Activated CD4-positive, CD25-positive, alpha-beta regulatory T cell (primary cell): Measurements from ENCODE around the gene CD164L2.
"Not testable (repeated sequence)": the region's sequence is repeated elsewhere in the genome, so short reads cannot be mapped to it uniquely, and the experiment has no call there.

Experiments
- DNase-seq, 4 experiments: peaks; one replicate each; lab custom pipeline; 2025; lab: John Stamatoyannopoulos, UW

The CD164L2 gene

DNA sequence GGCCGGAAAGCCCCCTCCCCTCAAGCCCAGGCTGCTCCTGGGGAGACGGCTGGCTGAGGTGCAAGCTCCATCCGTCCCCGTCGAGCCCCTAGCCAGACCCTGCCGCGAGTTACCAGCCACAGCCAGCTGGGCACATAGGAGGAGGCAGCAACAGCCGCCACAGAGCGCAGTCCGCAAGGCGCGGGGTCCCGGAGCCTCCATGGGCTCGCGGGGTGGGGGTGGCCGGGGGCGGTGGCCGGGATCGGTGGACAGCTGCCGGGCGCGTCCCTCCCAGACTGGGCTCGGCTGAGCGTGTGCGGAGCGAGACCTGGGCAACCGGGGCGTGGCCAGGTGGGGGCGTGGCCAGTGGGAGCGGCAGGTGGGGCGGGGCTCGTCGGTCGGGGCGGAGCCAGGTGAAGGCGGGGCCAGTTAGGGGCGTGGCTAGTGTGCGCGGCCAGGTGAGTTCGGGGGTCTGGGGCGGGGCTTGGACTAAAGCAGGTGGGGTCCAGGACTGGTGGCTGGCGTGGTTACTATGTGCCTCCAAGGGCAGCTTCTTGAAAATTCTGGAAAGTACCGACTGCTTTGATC lies at the start of gene CD164L2:
Gene CD164L2 (minus strand): TSS at position 295 of the 567 bp plus-strand sequence. CDS start 94 bp downstream, at position 201.
- DNase-seq, result peak in 3 of 4 experiments; percentile 13 to 28 (median 16)

DNA sequence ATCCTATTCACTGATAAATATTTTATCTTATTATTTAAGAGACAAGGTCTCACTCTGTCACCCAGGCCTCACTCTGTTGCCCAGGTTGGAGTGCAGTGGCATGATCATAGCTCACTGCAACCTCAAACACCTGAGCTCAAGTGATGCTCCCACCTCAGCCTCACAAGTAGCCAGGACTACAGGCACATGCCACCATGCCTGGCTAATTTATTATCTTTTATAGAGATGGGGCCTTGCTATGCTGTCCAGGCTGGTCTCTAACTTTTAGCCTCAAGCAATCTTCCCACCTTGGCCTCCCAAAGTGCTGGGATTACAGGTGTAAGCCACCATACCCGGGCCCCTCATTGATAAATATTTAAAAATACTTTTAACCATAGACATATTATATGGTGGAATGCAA lies 49.6 kb upstream of the CD164L2 start:
- not testable (repeated sequence) for DNase-seq

DNA sequence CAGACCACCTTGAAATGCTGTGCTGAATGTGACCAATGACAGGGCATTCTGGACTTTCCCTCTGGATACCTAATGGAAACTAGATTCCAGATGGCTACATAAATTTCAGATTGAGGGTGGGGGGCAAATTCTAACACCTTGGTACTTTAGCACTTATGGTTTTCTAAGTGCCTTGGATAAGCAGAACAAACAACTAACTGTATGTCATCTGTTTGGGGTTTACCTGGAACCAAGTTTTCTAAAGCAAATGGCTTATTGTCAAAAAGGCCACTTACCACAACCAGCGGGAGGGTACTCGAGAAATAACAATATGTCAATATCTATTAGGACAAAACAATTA lies 48.4 kb upstream of the CD164L2 start:
- DNase-seq, result no peak

DNA sequence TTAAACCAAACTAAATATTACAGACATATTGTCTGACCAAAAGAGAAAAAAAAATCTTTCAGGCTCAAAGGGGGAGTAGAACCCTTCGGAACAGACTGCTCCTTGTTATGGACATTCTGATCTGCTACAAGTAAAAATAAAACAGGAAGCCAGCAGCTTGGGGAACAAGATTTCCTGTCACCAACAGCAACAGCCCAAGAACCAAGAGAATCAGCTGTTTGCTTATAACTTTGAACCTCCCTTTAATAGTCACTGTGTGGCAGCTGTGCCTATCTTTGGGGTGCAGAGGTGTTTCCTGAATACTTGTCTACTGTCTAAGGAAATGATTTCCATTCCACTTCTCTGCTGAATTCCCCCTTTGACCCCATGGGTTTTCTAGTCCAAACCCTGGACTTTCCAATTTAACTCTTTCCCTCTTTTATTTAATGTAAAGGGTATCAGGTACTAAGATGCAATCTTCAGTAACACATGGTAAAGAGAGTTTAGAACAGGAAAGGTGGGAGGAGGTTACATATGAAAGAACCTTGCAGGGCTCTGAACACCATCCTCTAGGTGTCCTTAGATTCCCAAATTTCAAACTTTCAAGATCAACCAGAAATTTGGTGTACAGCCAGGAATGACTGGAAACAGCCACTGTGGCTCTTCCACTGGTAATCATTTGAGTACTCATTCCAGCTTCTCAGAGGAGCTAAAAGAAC lies 47.9 kb upstream of the CD164L2 start:
- no peak for DNase-seq

DNA sequence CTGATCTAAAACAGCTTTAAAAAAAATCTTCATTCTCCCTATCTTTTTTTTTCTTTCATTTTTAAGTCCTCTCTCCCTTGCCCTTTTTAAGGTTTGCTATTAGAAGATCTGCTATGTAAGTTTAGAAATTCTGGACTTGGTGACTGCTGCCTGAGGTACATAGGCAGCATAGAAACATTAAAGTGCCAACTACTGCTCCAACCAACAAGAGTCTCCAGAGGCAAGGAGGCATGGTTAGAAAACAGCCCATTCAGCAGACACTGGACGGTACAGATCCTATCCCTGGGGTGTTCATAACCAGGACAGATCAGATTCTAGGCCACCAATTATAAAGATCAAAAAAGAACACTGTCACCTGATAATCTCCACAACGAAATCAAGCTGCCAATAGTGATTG lies 45.9 kb upstream of the CD164L2 start:
- no peak for DNase-seq

DNA sequence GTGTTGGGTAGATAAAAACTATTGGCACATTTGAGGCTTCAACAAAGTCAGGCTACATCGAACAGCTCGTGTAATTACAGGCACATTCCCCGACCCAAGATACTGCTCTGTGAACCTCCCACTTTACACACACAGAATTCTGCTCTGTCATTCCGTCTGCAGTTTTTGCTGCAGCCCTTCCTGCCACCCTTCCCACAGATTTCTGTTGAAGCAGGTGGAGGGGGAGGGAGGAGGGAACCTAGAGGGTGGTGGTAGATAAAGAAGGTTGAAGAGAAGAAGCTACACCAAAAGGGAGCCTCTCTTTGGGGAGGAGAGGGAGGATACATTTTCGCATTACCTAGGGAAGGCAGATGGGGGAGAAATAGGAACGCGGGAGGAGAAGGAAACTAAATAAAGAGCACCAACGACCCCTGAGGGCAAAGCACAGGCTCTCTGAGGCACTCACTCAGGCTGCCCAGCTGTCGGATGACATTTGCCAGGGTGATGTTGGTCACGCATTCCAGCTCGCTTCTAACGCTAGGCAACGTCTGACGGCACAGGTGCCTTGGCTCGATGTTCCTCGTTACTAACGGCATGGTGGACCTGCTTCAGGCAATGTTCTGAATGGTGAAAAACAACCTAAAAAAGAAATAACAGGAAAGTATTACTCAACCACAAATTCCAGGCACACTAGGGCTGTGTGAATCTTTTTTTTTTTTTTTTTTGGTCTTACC lies 45.3 kb upstream of the CD164L2 start:
- no peak for DNase-seq

DNA sequence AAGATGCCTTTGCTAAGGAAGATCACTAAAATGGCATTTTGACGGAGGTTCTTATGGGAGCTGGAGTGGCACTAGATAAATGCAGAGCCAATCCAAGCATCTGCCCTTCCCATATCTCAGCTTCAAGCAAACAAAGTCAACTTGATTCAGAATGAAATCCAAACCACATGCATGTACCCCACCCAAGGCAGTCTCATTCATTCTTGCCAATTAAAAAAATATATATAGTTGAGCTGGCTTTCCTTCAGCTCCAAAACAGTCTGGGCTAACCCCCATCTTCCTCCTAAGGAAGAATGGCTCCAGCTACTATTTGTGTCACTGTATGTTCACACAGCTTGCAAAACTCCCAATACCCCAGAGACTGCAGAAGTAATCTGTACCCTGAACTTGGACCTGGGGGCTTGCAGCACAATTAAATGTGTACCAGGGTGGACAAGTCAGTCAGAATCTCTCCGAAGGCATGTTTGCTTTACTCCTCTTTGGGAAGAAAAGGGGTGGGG lies 44.7 kb upstream of the CD164L2 start:
- no peak for DNase-seq

DNA sequence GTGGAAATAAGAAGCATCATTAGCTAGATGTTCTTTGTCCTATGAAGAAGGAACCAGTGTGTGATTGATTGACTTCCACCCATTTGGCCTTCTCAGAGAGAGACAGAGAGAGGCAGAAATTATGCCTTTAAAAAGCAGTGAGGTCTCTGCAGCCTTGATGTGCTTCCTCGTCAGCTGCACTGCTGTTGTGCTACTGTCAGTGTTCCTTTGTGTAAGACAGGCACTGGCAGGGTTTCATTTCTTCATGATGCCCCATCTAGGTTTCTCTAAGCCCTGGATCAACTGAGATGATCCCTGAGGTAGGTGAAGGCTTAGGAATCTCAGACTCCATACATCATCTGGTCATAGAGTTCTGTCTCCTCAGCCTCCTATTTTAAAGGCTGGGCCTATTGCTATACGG lies 44.2 kb upstream of the CD164L2 start:
- no peak for DNase-seq

DNA sequence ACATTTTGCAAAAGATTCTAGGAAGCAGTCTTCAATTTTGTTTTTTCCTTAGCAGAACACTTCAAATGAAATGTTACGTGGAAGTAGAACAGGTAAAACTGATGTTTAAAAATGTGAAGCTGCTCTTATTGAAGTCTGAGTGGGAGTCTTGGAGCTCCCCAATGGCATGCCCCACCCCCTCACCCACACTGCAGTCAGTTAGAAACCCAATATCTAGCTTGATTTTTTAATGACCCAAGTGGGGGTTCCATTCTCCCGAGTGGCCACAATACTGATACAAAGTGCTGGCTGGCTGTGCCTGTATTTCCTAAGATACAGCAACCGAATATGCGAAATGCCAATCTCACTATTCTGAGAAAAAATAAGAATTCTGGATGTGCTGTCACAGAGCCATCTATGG lies 40.6 kb upstream of the CD164L2 start:
- DNase-seq, result no peak

DNA sequence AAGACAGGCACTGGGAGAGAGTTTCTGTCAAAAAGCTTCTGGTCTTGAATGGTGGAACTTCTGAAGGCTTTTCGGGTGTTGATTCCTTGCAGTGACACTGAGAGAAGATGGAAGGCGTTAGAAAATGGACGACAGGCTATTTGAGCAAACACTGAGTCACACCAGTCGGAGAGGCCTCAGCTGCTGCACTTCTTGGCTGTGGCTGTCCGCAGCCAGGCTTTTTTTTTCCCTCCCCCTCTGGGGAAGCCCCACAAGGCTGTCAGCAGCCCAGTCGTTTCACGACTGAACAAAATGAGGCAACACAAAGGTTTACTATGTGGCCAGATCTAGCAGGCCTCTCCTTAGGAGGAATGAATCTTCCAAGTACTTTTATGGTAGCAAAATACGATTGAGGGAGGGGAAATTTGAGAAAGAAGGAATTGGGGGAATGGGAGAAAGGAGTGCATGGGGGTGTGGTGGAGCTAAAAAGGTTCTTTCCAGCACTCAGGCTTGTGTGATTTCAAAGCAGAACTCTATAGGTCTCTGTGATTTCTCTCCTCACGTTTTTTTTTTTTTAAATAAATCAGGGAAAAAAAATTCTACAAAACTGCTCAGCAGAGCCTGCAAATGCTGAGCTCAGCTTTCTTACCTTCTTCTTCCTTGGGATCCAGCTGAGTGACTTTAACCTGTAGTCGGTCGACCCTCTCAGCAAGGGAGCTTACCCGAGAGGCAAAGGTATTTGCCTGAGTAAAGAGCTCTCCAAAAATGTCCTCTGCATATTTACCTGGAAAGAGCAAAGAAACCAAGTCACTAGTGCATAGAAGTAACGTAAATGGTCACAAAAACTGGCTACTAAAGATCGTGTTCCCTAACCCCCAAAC lies 35.4 kb upstream of the CD164L2 start:
- DNase-seq, result peak in 2 of 4 experiments; percentile 21 to 44

DNA sequence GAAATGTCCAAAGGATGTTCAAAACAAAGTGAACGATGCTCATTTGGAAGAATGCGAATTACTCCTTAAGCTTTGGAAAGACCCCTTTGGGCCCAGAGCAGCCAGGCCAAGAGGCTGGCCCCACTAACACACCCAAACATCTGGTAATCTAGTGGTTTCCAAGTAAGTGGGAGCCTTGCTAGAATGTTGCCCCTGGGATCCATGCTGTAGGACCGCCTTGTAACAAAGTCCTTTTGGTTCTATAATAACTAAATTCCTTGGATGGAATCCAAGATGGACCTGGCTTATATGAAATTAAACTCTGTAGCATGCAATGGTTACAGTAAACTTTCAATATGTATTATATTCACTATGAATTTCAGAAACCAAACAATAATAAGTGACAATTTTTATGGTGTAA lies 34.6 kb upstream of the CD164L2 start:
- DNase-seq, result no peak

DNA sequence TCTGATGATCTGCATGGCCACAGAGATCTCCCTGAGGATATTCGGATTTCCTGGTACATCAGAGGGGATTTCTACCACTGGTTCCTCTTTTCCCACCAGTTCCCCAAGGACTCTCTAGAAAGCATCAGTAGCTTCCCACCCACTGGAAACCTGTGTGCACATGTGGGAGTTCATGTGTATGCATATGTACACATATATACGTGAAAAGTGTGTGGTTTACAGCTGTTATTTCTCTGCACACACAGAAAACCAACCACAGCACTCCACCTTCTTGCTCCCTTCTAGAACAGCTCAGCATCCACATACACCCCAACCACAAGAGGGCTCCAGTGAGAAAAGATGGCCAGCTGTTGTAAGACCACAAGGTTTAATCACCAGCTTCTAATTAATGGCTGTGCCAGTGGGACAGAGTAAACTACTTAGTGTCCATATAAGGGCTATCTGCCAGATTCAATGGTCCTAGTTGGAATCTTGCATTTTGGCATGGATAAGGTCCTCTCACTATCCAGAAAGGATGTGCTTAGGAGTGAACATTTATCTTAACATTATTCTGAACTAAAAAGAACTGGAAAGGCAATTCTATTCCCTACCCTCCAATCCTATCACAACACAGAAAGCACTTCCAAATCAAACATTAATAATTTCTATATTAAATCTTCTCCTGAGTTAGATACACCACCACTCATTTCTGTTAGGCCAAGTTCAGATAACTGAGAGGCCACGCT lies 33.4 kb upstream of the CD164L2 start:
- DNase-seq, result peak in 3 of 4 experiments; percentile 13 to 32 (median 21)

DNA sequence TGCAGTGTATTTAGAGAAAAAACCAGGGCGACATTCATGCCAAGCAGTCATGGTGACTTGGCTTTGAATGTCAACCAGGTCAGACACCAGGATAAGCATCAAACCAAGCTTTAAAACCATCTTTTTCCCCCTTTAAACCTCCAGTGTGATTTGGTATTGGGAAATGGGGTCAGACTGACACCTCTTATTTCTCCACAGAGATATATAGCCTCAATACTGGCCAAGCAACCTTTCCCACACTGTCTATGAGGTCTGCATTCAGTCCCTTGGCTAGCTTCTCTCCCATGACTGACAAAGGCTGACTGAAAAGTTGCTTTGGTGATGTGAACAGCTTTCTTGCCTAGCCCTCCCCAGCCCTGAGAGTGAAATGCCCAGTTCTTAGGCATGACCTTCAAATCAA lies 31.0 kb upstream of the CD164L2 start:
- DNase-seq, result no peak

DNA sequence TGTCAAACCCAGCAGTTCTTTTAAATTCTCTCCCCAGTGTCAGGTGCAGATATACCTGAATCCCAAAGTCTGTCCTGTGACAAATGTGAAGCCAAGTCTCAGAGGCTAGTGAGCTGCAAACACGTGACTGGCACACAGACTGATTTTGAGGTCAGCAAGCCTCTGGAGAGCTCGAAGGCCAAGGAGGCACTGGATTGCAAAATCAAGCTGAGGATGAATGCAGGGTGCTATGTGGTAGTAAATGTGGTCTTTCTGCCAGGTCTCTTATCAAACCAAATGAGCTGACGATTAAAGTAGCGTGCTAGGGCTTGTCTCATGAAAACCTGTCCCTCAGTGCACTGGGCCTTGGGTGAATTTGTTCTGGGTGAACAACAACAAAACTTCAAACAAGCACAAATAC lies 29.9 kb upstream of the CD164L2 start:
- no peak for DNase-seq

DNA sequence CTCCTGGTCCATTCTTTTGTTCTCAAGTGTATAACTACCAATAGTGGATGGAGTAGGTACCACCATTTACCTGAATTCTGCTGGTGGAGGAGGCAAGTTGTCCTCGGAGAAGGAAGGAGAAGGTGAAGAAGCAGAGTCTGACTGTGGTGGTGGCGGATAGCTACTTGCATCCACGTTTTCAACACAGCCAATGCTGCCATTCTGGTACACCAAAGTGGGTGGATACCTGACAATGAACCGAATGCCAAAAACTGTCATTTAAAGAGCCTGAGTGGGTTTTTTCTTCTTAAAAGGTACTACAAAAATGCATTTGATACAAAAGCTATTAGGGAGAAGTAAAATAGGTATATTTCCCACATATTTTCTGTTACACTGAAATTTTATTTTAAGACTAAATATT lies 29.4 kb upstream of the CD164L2 start:
- DNase-seq, result no peak

DNA sequence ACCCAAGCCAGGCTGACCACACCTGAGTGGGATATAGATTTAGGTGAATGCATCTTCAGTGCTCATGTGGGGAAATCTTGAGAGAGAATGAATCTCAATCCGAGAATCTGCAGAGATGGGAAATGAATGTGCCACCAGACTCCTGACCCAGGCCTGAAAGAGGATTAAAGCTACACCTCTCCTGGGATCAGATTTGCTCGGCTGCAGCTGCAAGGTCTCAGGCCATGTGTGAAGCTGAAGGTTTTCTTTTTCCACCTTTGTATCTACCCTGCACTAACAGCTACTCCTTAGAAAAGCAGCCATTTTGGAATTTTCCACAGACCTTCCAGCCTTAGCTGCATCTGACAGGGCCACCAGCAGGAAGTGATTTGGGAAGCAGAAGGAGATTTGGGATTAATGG lies 27.6 kb upstream of the CD164L2 start:
- DNase-seq, result no peak

DNA sequence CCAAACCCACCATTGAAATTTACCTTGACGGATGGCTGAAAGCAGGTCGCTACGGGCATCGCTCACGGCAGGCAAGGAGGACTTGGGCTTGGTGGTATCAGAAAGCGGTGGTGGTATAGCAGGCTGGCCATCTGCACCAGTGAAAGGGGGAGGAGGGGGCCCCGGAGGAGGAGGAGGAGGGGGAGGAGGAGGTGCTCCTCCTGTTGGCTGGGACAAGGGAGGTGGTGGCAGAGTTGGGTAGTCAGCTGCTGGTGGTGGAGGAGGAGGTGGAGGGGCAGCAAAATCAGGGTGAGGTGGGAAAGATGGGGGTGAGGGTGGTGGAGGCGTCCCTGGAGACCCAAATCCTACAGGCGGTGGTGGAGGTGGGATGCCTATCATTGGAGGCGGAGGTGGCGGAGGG lies 26.5 kb upstream of the CD164L2 start:
- no peak for DNase-seq

DNA sequence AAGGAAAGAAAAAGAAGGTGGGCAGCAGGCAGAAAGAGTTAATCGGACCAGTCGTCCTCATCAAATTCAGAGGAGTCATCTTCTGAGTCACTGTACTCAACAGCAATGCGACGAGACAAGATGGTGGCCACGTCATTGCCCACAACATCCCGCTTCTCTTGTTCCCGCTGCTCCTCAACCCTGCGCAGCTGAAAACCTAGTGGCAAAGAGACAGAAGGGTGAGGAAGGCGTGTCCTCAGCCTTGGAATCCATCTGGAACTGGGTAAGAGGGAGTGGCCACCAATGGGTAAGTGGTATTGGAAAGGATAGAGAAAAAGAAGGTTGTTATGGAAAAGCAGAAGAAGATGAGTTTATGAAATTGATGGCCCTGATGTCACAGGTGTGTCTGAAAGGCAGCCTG lies 25.0 kb upstream of the CD164L2 start:
- DNase-seq, result no peak

DNA sequence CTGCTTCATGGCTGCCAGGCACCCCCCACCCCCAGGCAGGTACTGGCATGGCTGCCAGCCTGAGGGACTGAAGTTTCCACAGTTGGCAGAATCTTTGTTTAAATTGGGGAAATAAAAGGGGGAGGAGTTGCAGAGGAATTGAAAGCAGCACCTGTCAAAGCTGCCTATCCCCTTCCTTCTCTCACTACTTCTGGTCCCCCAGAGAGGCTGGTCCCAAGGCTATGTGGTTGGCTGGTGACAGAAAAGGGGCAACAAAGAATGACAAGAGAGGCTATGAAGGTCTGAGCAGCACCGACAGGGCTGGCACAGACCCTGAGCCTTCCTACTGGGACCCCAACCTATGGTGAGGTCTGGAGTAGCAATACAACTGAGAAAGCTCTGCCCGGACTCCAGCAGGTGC lies 23.7 kb upstream of the CD164L2 start:
- DNase-seq, result not testable (repeated sequence)

DNA sequence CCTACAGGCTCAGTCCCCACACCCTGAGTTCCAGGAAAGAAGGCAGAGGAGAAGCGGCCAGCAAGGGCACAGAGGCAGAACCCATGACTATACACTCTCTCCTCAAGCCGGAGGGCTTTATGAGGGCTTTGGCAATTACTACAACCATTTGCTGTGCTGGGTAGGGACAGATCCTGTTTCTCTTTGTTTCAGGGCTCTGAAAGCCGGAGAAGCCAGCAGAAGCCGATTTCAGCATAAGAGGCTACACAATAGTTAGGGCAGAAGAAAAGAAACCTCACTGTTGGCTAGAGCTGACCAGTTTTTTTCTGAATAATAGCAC lies 23.2 kb upstream of the CD164L2 start:
- DNase-seq, result no peak

DNA sequence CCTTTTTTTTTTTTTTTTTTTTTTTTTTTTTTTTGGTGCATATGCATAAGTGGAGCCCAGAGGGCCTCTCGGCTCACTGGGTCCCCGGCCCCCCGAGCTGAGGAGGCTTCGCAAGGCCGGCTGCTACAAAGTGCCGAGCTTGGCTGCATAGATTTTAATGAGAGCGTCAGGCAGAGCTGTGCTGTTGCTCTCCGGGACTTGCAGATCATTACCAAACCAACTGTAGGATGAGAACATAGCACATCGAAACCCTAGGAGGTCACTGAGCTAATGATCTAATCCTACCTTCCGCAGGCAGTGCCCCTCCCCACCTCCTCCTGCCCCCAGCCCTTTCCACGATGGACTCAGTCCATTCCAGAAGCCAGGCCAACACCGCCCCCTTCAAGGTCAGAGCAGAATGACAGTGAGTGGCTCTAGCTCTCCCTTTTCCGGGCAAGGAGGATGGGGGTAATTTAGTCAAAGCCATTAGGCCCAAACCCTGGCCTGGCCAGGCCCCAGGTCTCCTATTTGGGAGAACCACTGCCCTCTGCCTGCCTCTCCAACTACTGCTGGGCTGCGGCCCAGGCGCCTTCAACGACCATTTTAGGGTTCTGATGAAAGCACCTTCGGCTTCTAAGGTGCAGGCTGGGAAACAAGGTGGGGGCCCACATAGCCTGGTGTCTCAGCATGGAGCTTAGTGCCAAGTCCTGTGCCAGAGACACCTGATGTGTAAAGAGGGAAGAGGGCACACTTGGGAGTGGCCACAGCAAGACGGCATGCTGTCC lies 22.6 kb upstream of the CD164L2 start:
- DNase-seq, result not testable (repeated sequence)
